H1 (cell line): Measurements from ENCODE around the gene ZBED5. TPM values are rescaled to one million over a fixed set of nuclear protein-coding genes. Genes with fewer than 3 reads are reported as not detected.
A peak's percentile ranks its signal among the peaks of the same experiment; 100 is the strongest.

ENCODE experiments used
- CTCF ChIA-PET: fragments of 300-600 bp; sonication (Branson Sonifier 250); formaldehyde crosslinking; loops from one replicate; lab custom pipeline; 2021; ENCODE audit not compliant: partially characterized antibody; lab: Charles Lee
- POLR2A ChIA-PET: fragments of 300-600 bp; sonication (Branson Sonifier 250); formaldehyde crosslinking; loops from one replicate; lab custom pipeline; 2021; ENCODE audit warnings: inconsistent platforms; ENCODE audit not compliant: partially characterized antibody; lab: Charles Lee
- DNase-seq, 2 experiments: peaks; one replicate each; pipeline versions ENCODE4 v3.0.0 to v3.0.0-alpha.2; 2010 to 2022; ENCODE audit warnings: low spot score in 2 of 2, low read depth in 1 of 2, mixed read lengths in 1 of 2
- FAIRE-seq: peaks from 2 replicates; lab custom pipeline; 2011; peaks lifted over from hg19 to GRCh38; lab: Jason Lieb, UNC
- H2AFZ ChIP-seq: 2 replicates; pipeline ENCODE4 v1.8.1; 2012; ENCODE audit warnings: low read length, inconsistent platforms
- H2AK5ac ChIP-seq: 2 replicates; pipeline ENCODE4 v1.6.1; 2013; ENCODE audit warnings: low read depth, low read length
- H2BK120ac ChIP-seq: replicated peaks from 2 replicates; pipeline ENCODE3; 2013; ENCODE audit warnings: low read depth, low read length, inconsistent platforms
- H2BK12ac ChIP-seq: 2 replicates; pipeline ENCODE4 v1.6.1; 2013; ENCODE audit warnings: low read depth, low read length
- H2BK15ac ChIP-seq: 2 replicates; pipeline ENCODE4 v1.6.1; 2013; ENCODE audit warnings: low read length
- H2BK20ac ChIP-seq: 2 replicates; pipeline ENCODE4 v1.6.1; 2013; ENCODE audit warnings: low read length
- H2BK5ac ChIP-seq: 2 replicates; pipeline ENCODE4 v1.6.1; 2013; ENCODE audit warnings: low read depth, low read length
- H3K14ac ChIP-seq: 2 replicates; pipeline ENCODE4 v1.6.1; 2013; ENCODE audit warnings: inconsistent platforms; ENCODE audit not compliant: insufficient read length
- H3K18ac ChIP-seq: 2 replicates; pipeline ENCODE4 v1.6.1; 2013; ENCODE audit warnings: low read length; ENCODE audit errors: extremely low read depth
- H3K23ac ChIP-seq: 2 replicates; pipeline ENCODE4 v1.6.1; 2013; ENCODE audit warnings: inconsistent platforms; ENCODE audit not compliant: insufficient read length
- H3K23me2 ChIP-seq: 2 replicates; pipeline ENCODE4 v1.6.1; 2013; ENCODE audit warnings: low read depth, low read length
- H3K27ac ChIP-seq: 2 replicates; pipeline ENCODE4 v1.6.1; 2011; ENCODE audit warnings: low read depth, low read length, inconsistent platforms
- H3K27me3 ChIP-seq, 4 experiments: replicated peaks in 1 of 4; 1 replicate in 1 of 4; 2 replicates in 3 of 4; pipeline versions ENCODE4 v1.6.1 to v1.8.1; 2011 to 2013; ENCODE audit warnings: low read length in 3 of 4, mild to moderate bottlenecking in 3 of 4, inconsistent platforms in 2 of 4, mixed read lengths in 2 of 4, moderate library complexity in 1 of 4; ENCODE audit not compliant: control insufficient read depth in 3 of 4, insufficient read depth in 3 of 4; ENCODE audit errors: extremely low read depth in 1 of 4
- H3K36me3 ChIP-seq, 4 experiments: 2 replicates each; pipeline versions ENCODE4 v1.6.1 to v1.8.1; 2011 to 2013; ENCODE audit warnings: mild to moderate bottlenecking in 4 of 4, low read length in 3 of 4, moderate library complexity in 2 of 4, control low read depth in 1 of 4, inconsistent platforms in 1 of 4; ENCODE audit not compliant: insufficient read depth in 4 of 4, control insufficient read depth in 2 of 4
- H3K4ac ChIP-seq: replicated peaks from 2 replicates; pipeline ENCODE3; 2013; ENCODE audit warnings: low read length, low read depth, mixed read lengths, inconsistent platforms; ENCODE audit not compliant: insufficient read length
- H3K4me1 ChIP-seq, 4 experiments: replicated peaks in 1 of 4; 1 replicate in 1 of 4; 2 replicates in 3 of 4; pipeline versions ENCODE4 v1.6.1 to v1.8.1; 2011 to 2013; ENCODE audit warnings: low read length in 3 of 4, inconsistent platforms in 2 of 4, mixed read lengths in 1 of 4; ENCODE audit not compliant: insufficient read depth in 4 of 4, control insufficient read depth in 3 of 4
- H3K4me2 ChIP-seq, 2 experiments: 2 replicates each; pipeline versions ENCODE4 v1.6.1 to v1.8.1; 2011 to 2013; ENCODE audit warnings: low read depth in 2 of 2, low read length in 2 of 2, control low read depth in 1 of 2, inconsistent platforms in 1 of 2, mild to moderate bottlenecking in 1 of 2; ENCODE audit not compliant: insufficient read depth in 1 of 2
- H3K4me3 ChIP-seq, 4 experiments: fragments of 200-600, 300-600 bp in 1 of 4; sonication (generic), shearing (Covaris generic), sonication (Bioruptor Twin) in 1 of 4; 2 replicates each; pipeline versions ENCODE4 v1.5.1 to v1.8.1; 2011 to 2016; ENCODE audit warnings: low read length in 4 of 4, low read depth in 3 of 4, control low read depth in 2 of 4, inconsistent platforms in 2 of 4, mild to moderate bottlenecking in 2 of 4, mixed read lengths in 1 of 4, moderate library complexity in 1 of 4; ENCODE audit not compliant: insufficient read depth in 2 of 4; ENCODE audit errors: extremely low read depth in 1 of 4
- H3K56ac ChIP-seq: replicated peaks from 2 replicates; pipeline ENCODE3; 2013; ENCODE audit warnings: low read depth, mild to moderate bottlenecking, mixed read lengths, low read length, inconsistent platforms; ENCODE audit not compliant: insufficient read length
- H3K79me1 ChIP-seq: 2 replicates; pipeline ENCODE4 v1.6.1; 2013; ENCODE audit warnings: low read depth, low read length, control low read depth
- H3K79me2 ChIP-seq, 2 experiments: 2 replicates each; pipeline versions ENCODE4 v1.6.1 to v1.8.1; 2012 to 2013; ENCODE audit warnings: low read length in 2 of 2, mild to moderate bottlenecking in 2 of 2, inconsistent platforms in 1 of 2; ENCODE audit not compliant: insufficient read depth in 2 of 2, control insufficient read depth in 1 of 2
- H3K9ac ChIP-seq, 4 experiments: replicated peaks in 1 of 4; 1 replicate in 1 of 4; 2 replicates in 3 of 4; pipeline versions ENCODE4 v1.6.1 to v1.8.1; 2011 to 2013; ENCODE audit warnings: low read depth in 3 of 4, low read length in 3 of 4, control low read depth in 2 of 4, mild to moderate bottlenecking in 2 of 4, moderate library complexity in 2 of 4, inconsistent platforms in 1 of 4; ENCODE audit errors: extremely low read depth in 1 of 4
- H3K9me3 ChIP-seq, 2 experiments: 2 replicates each; pipeline versions ENCODE4 v1.6.1 to v1.8.1; 2012 to 2013; ENCODE audit warnings: mild to moderate bottlenecking in 2 of 2, moderate library complexity in 2 of 2, control low read depth in 1 of 2, inconsistent platforms in 1 of 2, low read depth in 1 of 2, low read length in 1 of 2, mixed read lengths in 1 of 2; ENCODE audit not compliant: insufficient read depth in 2 of 2
- H4K20me1 ChIP-seq, 2 experiments: replicated peaks in 1 of 2; 2 replicates each; pipeline versions ENCODE3 to v1.8.1; 2011 to 2013; ENCODE audit warnings: inconsistent platforms in 2 of 2, low read length in 2 of 2, mild to moderate bottlenecking in 1 of 2; ENCODE audit not compliant: insufficient read depth in 2 of 2, control insufficient read depth in 1 of 2
- H4K5ac ChIP-seq: 2 replicates; pipeline ENCODE4 v1.6.1; 2013; ENCODE audit warnings: low read length, low read depth, mixed read lengths, inconsistent platforms; ENCODE audit not compliant: insufficient read length
- H4K8ac ChIP-seq: 2 replicates; pipeline ENCODE4 v1.8.0; 2013; ENCODE audit warnings: mild to moderate bottlenecking, moderate library complexity, low read length, inconsistent platforms; ENCODE audit not compliant: insufficient read depth; ENCODE audit errors: extremely low read depth
- H4K91ac ChIP-seq: replicated peaks from 2 replicates; pipeline ENCODE3; 2013; ENCODE audit warnings: low read length, mixed read lengths, inconsistent platforms; ENCODE audit not compliant: insufficient read length
- POLR2A ChIP-seq, 2 experiments: IDR thresholded peaks; 1 replicate in 1 of 2; 2 replicates in 1 of 2; pipeline ENCODE4 v1.6.1; 2011; ENCODE audit warnings: low read depth in 2 of 2, low read length in 2 of 2, mild to moderate bottlenecking in 2 of 2; ENCODE audit errors: control extremely low read depth in 1 of 2
- POLR2AphosphoS5 ChIP-seq: IDR thresholded peaks from 2 replicates; pipeline ENCODE4 v1.6.1; 2011; ENCODE audit warnings: low read depth, low read length
- RBBP5 ChIP-seq: IDR thresholded peaks from 2 replicates; pipeline ENCODE4 v1.7.1; 2012; ENCODE audit warnings: low read depth, mild to moderate bottlenecking, inconsistent platforms, low read length, moderate library complexity, borderline replicate concordance
- TAF1 ChIP-seq: IDR thresholded peaks from 2 replicates; pipeline ENCODE4 v1.6.1; 2011; ENCODE audit warnings: mild to moderate bottlenecking, low read depth, low read length
- WGBS, 2 experiments: shearing (Covaris generic) in 1 of 2; methylation state at CpG; one replicate each; pipeline versions ENCODE4 v1.1.6 to v1.1.7; 2013 to 2015; ENCODE audit warnings: low lambda C conversion rate in 2 of 2, mixed read lengths in 2 of 2, inconsistent platforms in 1 of 2, low coverage in 1 of 2, missing lambda C conversion rate in 1 of 2; ENCODE audit not compliant: insufficient replicate concordance in 2 of 2, insufficient coverage in 1 of 2, insufficient read length in 1 of 2; ENCODE audit errors: extremely low coverage in 1 of 2, missing lambda C conversion rate in 1 of 2; 5-methylcytosine and 5-hydroxymethylcytosine counted together
- polyA plus RNA-seq, 7 experiments: library from polyadenylated mRNA; depleted of rRNA in 3 of 7; stranded (reverse) in 5 of 7; unstranded in 2 of 7; fragments of >200 nt in 5 of 7; fragments of 200-250 nt in 2 of 7; gene quantifications; 1 replicate in 5 of 7; 2 replicates in 1 of 7; 4 replicates in 1 of 7; pipeline versions ENCODE4 v1.2.1 to v1.2.3, GENCODE V29; 2011 to 2013; ENCODE audit warnings: missing spikeins in 2 of 7, mixed read lengths in 2 of 7
- total RNA-seq: library from RNA; stranded (reverse); fragmentation: NEBNext Ultra II Directional; extraction: Animal tissue kit (Norgen Biotek cat#: 25700); gene quantifications from 2 replicates; pipeline ENCODE4 v1.2.1, GENCODE V29; 2021
- TF ChIP-seq, protein P1 (sequence below): IDR thresholded peaks from 2 replicates; pipeline ENCODE4 v1.6.1; 2012; ENCODE audit warnings: inconsistent platforms
- TF ChIP-seq, protein P2 (sequence below), 3 experiments: IDR thresholded peaks; 1 replicate in 2 of 3; 2 replicates in 1 of 3; pipeline versions ENCODE4 v1.5.1 to v1.6.1; 2011; ENCODE audit warnings: low read length in 3 of 3, mild to moderate bottlenecking in 3 of 3, inconsistent platforms in 2 of 3, low read depth in 1 of 3, moderate library complexity in 1 of 3; ENCODE audit not compliant: insufficient read depth in 1 of 3; ENCODE audit errors: control extremely low read depth in 1 of 3

Gene ZBED5
- total and polyA plus RNA-seq, 2 of the 8 experiments (the other 6 are each of a cell fraction or from before 2014, with no cell fraction given) = 54.2 to 94.7 TPM

DNA sequence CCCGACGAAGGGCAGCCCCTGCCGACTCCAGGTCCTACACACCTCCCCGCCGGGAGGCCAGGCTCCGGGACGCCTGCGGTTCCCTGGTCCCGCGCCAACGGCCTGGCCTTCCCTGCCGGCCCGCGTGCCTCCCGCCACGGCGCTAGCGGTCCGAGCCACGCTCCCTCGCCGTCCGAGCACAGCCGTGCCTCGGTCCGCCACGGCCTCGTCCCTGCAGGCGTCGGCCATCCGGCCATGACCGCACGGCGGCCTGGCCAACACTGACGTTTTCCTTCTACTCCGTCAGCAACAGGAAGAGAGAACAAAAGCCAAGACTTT is 49.7 kb downstream of the ZBED5 start:
- H3K23me2 ChIP-seq = peaks cover 7% of the 10 kb centered on the region
- H3K36me3 ChIP-seq = peaks cover 35 to 46% (median 38%) of the 10 kb centered on the region in 4 experiments
- H2BK15ac ChIP-seq = no peak overlapping the region
- DNase-seq = no peak
- CTCF ChIA-PET = interaction anchor here (1.2 to 1.7 kb wide), 2 partner anchors 70 to 118 kb away, joined by 3 read pairs; no protein-coding TSS in a partner anchor
- 1% methylated on average over 19 of the region's 36 CpGs; no CpG with 5 or more reads in 1 of the 2 experiments for WGBS, 2 experiments
- H3K56ac ChIP-seq = peak overlapping the region; percentile 90
- FAIRE-seq = no peak
- peak overlapping the region; percentile 99 for H3K4ac ChIP-seq
- POLR2A ChIA-PET = interaction anchor here (0.7 to 28.5 kb wide), 38 partner anchors 3 to 1349 kb away, joined by 3 to 595 read pairs (median 6); partner anchors contain the start of genes CTR9, EIF4G2 and ZBED5
- peak overlapping the region; percentile 90 to 97 (median 94) for H3K4me3 ChIP-seq
- H3K9me3 ChIP-seq = no peaks in the 10 kb centered on the region
- H3K79me2 ChIP-seq = peaks cover 13 to 37% of the 10 kb centered on the region in 2 experiments
- H2BK12ac ChIP-seq = no peak overlapping the region
- peak overlapping the region; percentile 99 for H4K5ac ChIP-seq
- H3K23ac ChIP-seq = no peak overlapping the region
- TF ChIP-seq, protein P1, sequence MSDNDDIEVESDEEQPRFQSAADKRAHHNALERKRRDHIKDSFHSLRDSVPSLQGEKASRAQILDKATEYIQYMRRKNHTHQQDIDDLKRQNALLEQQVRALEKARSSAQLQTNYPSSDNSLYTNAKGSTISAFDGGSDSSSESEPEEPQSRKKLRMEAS = peak; percentile 26; the same call in 1 of the 2 replicates
- TF ChIP-seq RBBP5 = 0 out of 2 replicates have a peak, but pooled peaks have one; percentile 44
- peak in 1 of 2 experiments; percentile 16; a peak in 1 of 3 replicates for TF ChIP-seq POLR2A (IDR thresholded peaks at IDR 0.05; ENCODE audit: control extremely low read depth in 1 of 2, low read depth in 2 of 2, low read length in 2 of 2)
- TF ChIP-seq TAF1 = no peak
- peak; percentile 64; the same call in 1 of the 2 replicates for TF ChIP-seq POLR2AphosphoS5
- TF ChIP-seq, protein P2, sequence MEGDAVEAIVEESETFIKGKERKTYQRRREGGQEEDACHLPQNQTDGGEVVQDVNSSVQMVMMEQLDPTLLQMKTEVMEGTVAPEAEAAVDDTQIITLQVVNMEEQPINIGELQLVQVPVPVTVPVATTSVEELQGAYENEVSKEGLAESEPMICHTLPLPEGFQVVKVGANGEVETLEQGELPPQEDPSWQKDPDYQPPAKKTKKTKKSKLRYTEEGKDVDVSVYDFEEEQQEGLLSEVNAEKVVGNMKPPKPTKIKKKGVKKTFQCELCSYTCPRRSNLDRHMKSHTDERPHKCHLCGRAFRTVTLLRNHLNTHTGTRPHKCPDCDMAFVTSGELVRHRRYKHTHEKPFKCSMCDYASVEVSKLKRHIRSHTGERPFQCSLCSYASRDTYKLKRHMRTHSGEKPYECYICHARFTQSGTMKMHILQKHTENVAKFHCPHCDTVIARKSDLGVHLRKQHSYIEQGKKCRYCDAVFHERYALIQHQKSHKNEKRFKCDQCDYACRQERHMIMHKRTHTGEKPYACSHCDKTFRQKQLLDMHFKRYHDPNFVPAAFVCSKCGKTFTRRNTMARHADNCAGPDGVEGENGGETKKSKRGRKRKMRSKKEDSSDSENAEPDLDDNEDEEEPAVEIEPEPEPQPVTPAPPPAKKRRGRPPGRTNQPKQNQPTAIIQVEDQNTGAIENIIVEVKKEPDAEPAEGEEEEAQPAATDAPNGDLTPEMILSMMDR (IDR thresholded peaks at IDR 0.05; ENCODE audit: control extremely low read depth in 1 of 3, insufficient read depth in 1 of 3, low read depth in 1 of 3, low read length in 3 of 3) = no peak
- H2AFZ ChIP-seq = no peak overlapping the region
- H3K9ac ChIP-seq = peak overlapping the region; percentile 99 to 100 (median 99)
- H3K4me1 ChIP-seq = peaks cover 0 to 5% (median 2%) of the 10 kb centered on the region in 4 experiments; a peak in 4 of 7 replicates
- peak overlapping the region; percentile 76 for H2BK120ac ChIP-seq
- peaks cover 3 to 4% of the 10 kb centered on the region in 2 experiments for H4K20me1 ChIP-seq
- H3K27ac ChIP-seq = peak overlapping the region; percentile 96
- H2AK5ac ChIP-seq = peak overlapping the region; percentile 99; the same call in 1 of the 2 replicates
- H3K4me2 ChIP-seq = peak overlapping the region; percentile 75 to 89
- H3K18ac ChIP-seq = peak overlapping the region; percentile 99
- H3K27me3 ChIP-seq = no peaks in the 10 kb centered on the region
- H3K79me1 ChIP-seq = peaks cover 4% of the 10 kb centered on the region
- no peak overlapping the region for H2BK20ac ChIP-seq
- peak overlapping the region; percentile 99 for H4K8ac ChIP-seq
- H2BK5ac ChIP-seq = peak overlapping the region; percentile 99
- H3K14ac ChIP-seq = peak overlapping the region; percentile 99
- H4K91ac ChIP-seq = peak overlapping the region; percentile 99
